K562 (cell line): Measurements from ENCODE around the gene LPGAT1. TPM values are rescaled to one million over a fixed set of nuclear protein-coding genes. Genes with fewer than 3 reads are reported as not detected.

Source experiments
- ARID1B ChIP-seq: fragments of 450-650 bp; IDR thresholded peaks from 2 replicates; pipeline ENCODE4 v1.6.1; 2016; ENCODE audit warnings: antibody characterized with exemption, mild to moderate bottlenecking, inconsistent platforms
- CC2D1A ChIP-seq: fragments of 450-650 bp; IDR thresholded peaks from 2 replicates; pipeline ENCODE4 v1.6.1; 2017; ENCODE audit warnings: mild to moderate bottlenecking
- DPF2 ChIP-seq: fragments of 450-650 bp; IDR thresholded peaks from 2 replicates; pipeline ENCODE4 v1.6.1; 2016
- FIP1L1 ChIP-seq: fragments of 200-400 bp; formaldehyde crosslinking; IDR thresholded peaks from 2 replicates; pipeline ENCODE4 v1.6.1; 2018; ENCODE audit warnings: mild to moderate bottlenecking, low read depth, low read length; ENCODE audit not compliant: poor library complexity, severe bottlenecking
- JUND ChIP-seq, 2 experiments: IDR thresholded peaks; 2 replicates in 1 of 2; 3 replicates in 1 of 2; pipeline ENCODE4 v1.6.1; 2011; ENCODE audit warnings: borderline replicate concordance in 2 of 2, low read depth in 2 of 2, low read length in 2 of 2, improper control_type of control experiment in 1 of 2, missing biosample characterization in 1 of 2, missing genetic modification characterization in 1 of 2, missing genetic modification reagents in 1 of 2
- KDM1A ChIP-seq, 2 experiments: fragments of 450-650 bp; IDR thresholded peaks; 2 replicates each; pipeline ENCODE4 v1.6.1; 2016; ENCODE audit warnings: mild to moderate bottlenecking in 2 of 2
- KLF16 ChIP-seq: IDR thresholded peaks from 2 replicates; pipeline ENCODE4 v1.6.1; 2016; ENCODE audit warnings: antibody characterized with exemption
- MEIS2 ChIP-seq: fragments of 450-650 bp; IDR thresholded peaks from 2 replicates; pipeline ENCODE4 v1.6.1; 2014; ENCODE audit warnings: mild to moderate bottlenecking; ENCODE audit not compliant: partially characterized antibody
- NFIC ChIP-seq: fragments of 450-650 bp; IDR thresholded peaks from 2 replicates; pipeline ENCODE4 v1.6.1; 2017; ENCODE audit warnings: mild to moderate bottlenecking, inconsistent platforms
- PHF20 ChIP-seq: fragments of 450-650 bp; IDR thresholded peaks from 2 replicates; pipeline ENCODE4 v1.6.1; 2018; ENCODE audit not compliant: partially characterized antibody
- PTRF ChIP-seq: fragments of 450-650 bp; IDR thresholded peaks from 2 replicates; pipeline ENCODE4 v1.6.1; 2016; ENCODE audit warnings: mild to moderate bottlenecking, missing genetic modification characterization, missing compliant biosample characterization
- SMARCA4 ChIP-seq: fragments of 450-650 bp; IDR thresholded peaks from 2 replicates; pipeline ENCODE4 v1.6.1; 2016
- SMARCC2 ChIP-seq: fragments of 450-650 bp; IDR thresholded peaks from 2 replicates; pipeline ENCODE4 v1.6.1; 2017; ENCODE audit warnings: antibody characterized with exemption, moderate library complexity, mild to moderate bottlenecking, low read depth
- SMC3 ChIP-seq: conservative IDR thresholded peaks from 2 replicates; pipeline ENCODE4 v1.6.1; 2011; ENCODE audit warnings: low read depth, low read length, improper control_type of control experiment; ENCODE audit not compliant: insufficient read depth
- TAL1 ChIP-seq: fragments of 450-650 bp; IDR thresholded peaks from 2 replicates; pipeline ENCODE4 v1.6.1; 2016; ENCODE audit warnings: mild to moderate bottlenecking
- TCF3 ChIP-seq: sonication (generic); formaldehyde crosslinking; IDR thresholded peaks from 2 replicates; pipeline ENCODE4 v1.4.0; 2020; ENCODE audit warnings: mild to moderate bottlenecking, missing genetic modification reagents
- TCF7L2 ChIP-seq: fragments of 150-350 bp; IDR thresholded peaks from 2 replicates; pipeline ENCODE4 v1.6.1; 2016; ENCODE audit warnings: low read depth, mild to moderate bottlenecking, low read length, moderate library complexity
- TEAD4 ChIP-seq, 2 experiments: sonication (generic) in 1 of 2; formaldehyde crosslinking in 1 of 2; IDR thresholded peaks; 2 replicates each; pipeline versions ENCODE4 v1.6.1 to v1.8.0; 2012 to 2022; ENCODE audit warnings: borderline replicate concordance in 1 of 2, inconsistent platforms in 1 of 2, low read length in 1 of 2, mild to moderate bottlenecking in 1 of 2, missing genetic modification reagents in 1 of 2
- polyA plus RNA-seq, 8 experiments: library from polyadenylated mRNA; depleted of rRNA in 4 of 8; stranded (reverse) in 5 of 8; unstranded in 3 of 8; fragments of >200 nt; fragmentation: Nextera tagmentation in 2 of 8; fragmentation: Illumina TruSeq in 1 of 8; extraction: Ambion mirVana in 2 of 8; extraction: Trizol in 1 of 8; gene quantifications; 2 replicates each; pipeline versions ENCODE4 v1.2.1 to v1.2.3, GENCODE V29; 2011 to 2014; ENCODE audit warnings: inconsistent platforms in 1 of 8, missing spikeins in 1 of 8
- total RNA-seq, 7 experiments: library from RNA; depleted of rRNA in 6 of 7; stranded (reverse); fragments of >200 nt in 6 of 7; fragmentation: Illumina TruSeq in 2 of 7; extraction: Trizol in 2 of 7; gene quantifications; 2 replicates each; pipeline versions ENCODE4 v1.2.1 to v1.2.3, GENCODE V29; 2011 to 2021; ENCODE audit warnings: low replicate concordance in 1 of 7
- TF ChIP-seq, protein P1 (sequence below): sonication (generic); formaldehyde crosslinking; IDR thresholded peaks from 2 replicates; pipeline ENCODE4 v1.8.1; 2023; ENCODE audit warnings: mild to moderate bottlenecking, missing genetic modification reagents
- TF ChIP-seq, protein P2 (sequence below), 2 experiments: IDR thresholded peaks in 1 of 2; conservative IDR thresholded peaks in 1 of 2; 2 replicates each; pipeline ENCODE4 v1.6.1; 2016; ENCODE audit warnings: low read depth in 2 of 2, mild to moderate bottlenecking in 1 of 2, missing compliant biosample characterization in 1 of 2, missing genetic modification characterization in 1 of 2, moderate library complexity in 1 of 2
- TF ChIP-seq, protein P3 (sequence below): fragments of 450-650 bp; IDR thresholded peaks from one replicate; pipeline ENCODE4 v1.6.1; 2018; ENCODE audit warnings: mild to moderate bottlenecking, moderate library complexity; ENCODE audit not compliant: partially characterized antibody
- TF ChIP-seq, protein P4 (sequence below): fragments of 250-450 bp; sonication (Bioruptor Pico); IDR thresholded peaks from 2 replicates; pipeline ENCODE4 v1.9.0; 2021; ENCODE audit warnings: mild to moderate bottlenecking

Gene LPGAT1
- total and polyA plus RNA-seq, 9 of the 15 experiments (the other 6 are each of a cell fraction or from before 2014, with no cell fraction given), result 5.7 to 31.4 (median 16.3) TPM

DNA sequence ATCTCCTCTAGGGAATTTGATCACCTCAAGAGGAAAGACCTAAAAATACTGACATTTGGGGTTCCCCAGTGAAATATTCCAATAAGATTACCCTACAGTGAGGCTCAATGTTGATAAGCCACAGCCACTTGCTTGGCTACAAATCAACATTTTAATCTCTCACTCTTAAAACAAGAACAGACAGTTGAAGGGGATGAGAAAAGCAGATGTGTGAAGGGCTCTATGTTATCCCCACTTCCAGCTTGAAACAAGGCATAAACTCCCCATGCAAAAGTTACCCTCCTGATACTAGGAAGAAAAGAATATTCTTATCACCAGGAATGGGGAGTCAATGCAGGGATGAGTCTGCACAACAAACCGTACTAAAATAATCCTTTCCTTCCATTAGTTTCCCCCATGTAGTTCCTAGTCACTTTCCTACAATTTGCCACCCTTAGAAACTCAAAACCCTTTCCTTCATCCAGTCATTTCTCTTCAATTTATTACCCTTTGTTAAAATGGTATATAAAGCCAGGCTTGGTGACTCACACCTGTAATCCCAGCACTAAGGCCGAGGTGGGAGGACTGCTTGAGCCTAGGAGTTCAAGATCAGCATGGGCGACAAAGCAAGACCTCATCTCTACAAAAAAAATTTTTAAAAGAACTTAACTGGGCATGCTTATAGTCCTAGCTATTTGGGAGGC is 29.5 kb downstream of the LPGAT1 start (continued):
- TF ChIP-seq TCF3 (CRISPR knock-in tag) (peak; percentile 77), ARID1B (peak; percentile 86), PHF20 (no peak), NFIC (peak; percentile 56), SMC3 (no peak), FIP1L1 (no peak), TEAD4 (IDR thresholded peaks at IDR 0.05; ENCODE audit: low read length) (peak; percentile 59; the same call in 1 of the 2 replicates), TEAD4 (CRISPR knock-in tag; IDR thresholded peaks at IDR 0.05; ENCODE audit: borderline replicate concordance) (no peak), MEIS2 (peak; percentile 46), KLF16 (0 out of 2 replicates have a peak, but pooled peaks have one; percentile 29), KDM1A (IDR thresholded peaks at IDR 0.05) (no peak), SMARCA4 (peak; percentile 57; the same call in 1 of the 2 replicates), DPF2 (peak; percentile 52), CC2D1A (peak; percentile 11; the same call in 1 of the 2 replicates), PTRF (tag) (no peak), TCF7L2 (no peak), TAL1 (peak; percentile 73), JUND (IDR thresholded peaks at IDR 0.05; ENCODE audit: borderline replicate concordance, low read depth, low read length) (no peak), JUND (tag; IDR thresholded peaks at IDR 0.05; ENCODE audit: borderline replicate concordance, low read depth, low read length) (peak; percentile 24; the same call in 1 of the 3 replicates), SMARCC2 (peak; percentile 34; the same call in 1 of the 2 replicates)
- TF ChIP-seq, protein P1, sequence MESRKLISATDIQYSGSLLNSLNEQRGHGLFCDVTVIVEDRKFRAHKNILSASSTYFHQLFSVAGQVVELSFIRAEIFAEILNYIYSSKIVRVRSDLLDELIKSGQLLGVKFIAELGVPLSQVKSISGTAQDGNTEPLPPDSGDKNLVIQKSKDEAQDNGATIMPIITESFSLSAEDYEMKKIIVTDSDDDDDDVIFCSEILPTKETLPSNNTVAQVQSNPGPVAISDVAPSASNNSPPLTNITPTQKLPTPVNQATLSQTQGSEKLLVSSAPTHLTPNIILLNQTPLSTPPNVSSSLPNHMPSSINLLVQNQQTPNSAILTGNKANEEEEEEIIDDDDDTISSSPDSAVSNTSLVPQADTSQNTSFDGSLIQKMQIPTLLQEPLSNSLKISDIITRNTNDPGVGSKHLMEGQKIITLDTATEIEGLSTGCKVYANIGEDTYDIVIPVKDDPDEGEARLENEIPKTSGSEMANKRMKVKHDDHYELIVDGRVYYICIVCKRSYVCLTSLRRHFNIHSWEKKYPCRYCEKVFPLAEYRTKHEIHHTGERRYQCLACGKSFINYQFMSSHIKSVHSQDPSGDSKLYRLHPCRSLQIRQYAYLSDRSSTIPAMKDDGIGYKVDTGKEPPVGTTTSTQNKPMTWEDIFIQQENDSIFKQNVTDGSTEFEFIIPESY, result no peak
- TF ChIP-seq, protein P2, sequence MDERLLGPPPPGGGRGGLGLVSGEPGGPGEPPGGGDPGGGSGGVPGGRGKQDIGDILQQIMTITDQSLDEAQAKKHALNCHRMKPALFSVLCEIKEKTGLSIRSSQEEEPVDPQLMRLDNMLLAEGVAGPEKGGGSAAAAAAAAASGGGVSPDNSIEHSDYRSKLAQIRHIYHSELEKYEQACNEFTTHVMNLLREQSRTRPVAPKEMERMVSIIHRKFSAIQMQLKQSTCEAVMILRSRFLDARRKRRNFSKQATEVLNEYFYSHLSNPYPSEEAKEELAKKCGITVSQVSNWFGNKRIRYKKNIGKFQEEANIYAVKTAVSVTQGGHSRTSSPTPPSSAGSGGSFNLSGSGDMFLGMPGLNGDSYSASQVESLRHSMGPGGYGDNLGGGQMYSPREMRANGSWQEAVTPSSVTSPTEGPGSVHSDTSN (CRISPR knock-in tag; IDR thresholded peaks at IDR 0.05; ENCODE audit: low read depth), result no peak
- TF ChIP-seq, protein P2 (tag; conservative IDR thresholded peaks at IDR 0.05; ENCODE audit: low read depth), result 0 out of 2 replicates have a peak, but pooled peaks have one; percentile 8
- TF ChIP-seq, protein P3, sequence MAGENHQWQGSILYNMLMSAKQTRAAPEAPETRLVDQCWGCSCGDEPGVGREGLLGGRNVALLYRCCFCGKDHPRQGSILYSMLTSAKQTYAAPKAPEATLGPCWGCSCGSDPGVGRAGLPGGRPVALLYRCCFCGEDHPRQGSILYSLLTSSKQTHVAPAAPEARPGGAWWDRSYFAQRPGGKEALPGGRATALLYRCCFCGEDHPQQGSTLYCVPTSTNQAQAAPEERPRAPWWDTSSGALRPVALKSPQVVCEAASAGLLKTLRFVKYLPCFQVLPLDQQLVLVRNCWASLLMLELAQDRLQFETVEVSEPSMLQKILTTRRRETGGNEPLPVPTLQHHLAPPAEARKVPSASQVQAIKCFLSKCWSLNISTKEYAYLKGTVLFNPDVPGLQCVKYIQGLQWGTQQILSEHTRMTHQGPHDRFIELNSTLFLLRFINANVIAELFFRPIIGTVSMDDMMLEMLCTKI, result no peak
- TF ChIP-seq, protein P4, sequence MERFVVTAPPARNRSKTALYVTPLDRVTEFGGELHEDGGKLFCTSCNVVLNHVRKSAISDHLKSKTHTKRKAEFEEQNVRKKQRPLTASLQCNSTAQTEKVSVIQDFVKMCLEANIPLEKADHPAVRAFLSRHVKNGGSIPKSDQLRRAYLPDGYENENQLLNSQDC, result no peak
